GM19372 (cell line): ENCODE measurements around the gene TMEM151A.

Experiments
- ATAC-seq: cut with Tn5 transposase; IDR thresholded peaks from one replicate; pipeline ENCODE4 v1.9.1; 2021; ENCODE audit warnings: mild to moderate bottlenecking, low read depth, moderate library complexity; ENCODE audit not compliant: unreplicated experiment

Gene TMEM151A

GRCh38 chr11:66334605-66335442 lies 43.1 kb downstream of the TMEM151A start:
- no peak for ATAC-seq

GRCh38 chr11:66335531-66336233 lies 44.0 kb downstream of the TMEM151A start:
- no peak for ATAC-seq

DNA sequence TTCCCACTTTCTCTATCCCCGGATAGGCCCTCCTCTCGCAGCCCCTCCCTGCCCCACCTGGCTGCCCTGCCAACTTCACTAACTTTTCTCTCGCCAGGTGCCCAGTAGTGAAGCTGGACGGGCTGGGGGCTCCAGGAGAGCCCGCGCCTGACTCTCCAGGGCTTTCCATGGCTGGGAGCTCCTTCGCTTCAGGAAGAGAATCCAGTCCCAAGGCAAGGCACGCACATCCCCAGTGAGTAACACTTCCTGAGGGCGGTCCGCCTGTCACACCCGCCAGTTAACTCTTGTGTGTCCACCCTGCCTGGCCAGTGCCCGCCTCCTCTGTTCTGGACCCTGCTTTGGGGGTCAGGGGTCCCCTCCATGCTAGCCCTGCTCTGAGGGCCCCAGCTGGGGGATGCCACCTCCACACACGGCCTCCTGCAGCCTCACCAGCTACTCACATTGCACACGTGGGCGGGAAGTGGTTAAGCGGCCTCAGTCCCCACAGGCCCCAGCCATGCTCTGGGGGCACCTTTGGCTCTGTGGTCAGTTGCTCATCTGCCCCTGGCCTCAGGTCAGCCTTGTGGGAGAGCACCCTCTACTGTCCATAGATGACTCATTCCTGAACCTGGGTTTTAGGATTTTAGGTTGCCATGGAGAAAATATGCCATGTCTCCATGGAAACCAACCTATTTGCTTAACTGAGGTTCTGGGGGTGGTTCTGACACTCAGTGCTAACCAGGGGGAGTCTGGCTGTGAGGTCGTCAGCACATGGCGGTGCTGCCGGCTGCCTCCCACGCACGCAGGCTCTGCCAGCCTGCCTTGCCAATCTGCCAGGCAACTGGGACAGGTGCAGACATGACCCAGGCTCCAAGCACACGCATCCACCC lies 44.8 kb downstream of the TMEM151A start, which contains the start of gene RIN1:
RIN1 (minus strand) TSS at position 201 of the 869 bp plus-strand sequence; CDS start at position 169, 32 bp downstream.
- ATAC-seq: peak; percentile 77

DNA sequence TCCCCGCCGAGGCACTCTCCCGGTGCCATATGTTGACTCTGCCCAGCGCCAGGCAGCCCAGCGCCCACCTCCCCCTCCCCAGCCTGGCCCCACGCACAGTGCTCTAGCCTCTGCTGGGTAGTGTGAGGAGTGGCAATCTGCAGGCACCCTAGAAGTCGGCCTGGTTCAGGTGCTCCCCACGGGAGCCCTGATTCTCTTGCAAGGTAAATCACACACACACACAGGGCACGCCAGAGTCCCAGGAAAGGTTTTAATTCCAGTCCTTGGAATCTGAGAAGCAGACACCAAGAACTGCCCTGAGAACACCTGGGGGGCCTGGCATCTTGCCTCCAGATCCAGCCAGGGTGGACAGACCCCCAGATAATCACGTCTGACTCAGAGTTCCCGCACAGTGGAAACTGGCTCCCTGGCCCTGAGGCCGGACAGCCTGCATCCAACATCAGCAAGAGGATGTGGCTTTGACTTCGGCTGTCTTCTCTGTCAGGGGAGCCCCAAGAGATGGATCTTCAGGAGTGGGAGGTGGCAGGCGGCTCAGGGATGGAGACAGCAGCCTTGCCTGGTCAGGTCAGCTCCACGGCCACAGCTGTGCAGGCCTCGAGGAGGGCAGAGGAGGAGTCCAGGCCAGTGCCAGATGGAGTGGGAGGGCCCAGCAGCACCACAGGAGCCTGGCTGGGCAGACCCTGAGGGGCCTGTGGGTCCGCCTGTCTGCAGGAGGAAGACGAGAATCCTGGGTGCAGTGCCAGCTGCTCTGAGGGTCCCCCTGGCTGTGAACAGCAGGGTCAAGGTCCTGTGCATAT lies 45.6 kb downstream of the TMEM151A start:
- no peak for ATAC-seq

GRCh38 chr11:66338276-66339161 lies 46.8 kb downstream of the TMEM151A start:
- no peak for ATAC-seq

GRCh38 chr11:66339162-66339675 lies 47.5 kb downstream of the TMEM151A start:
- no peak for ATAC-seq

DNA sequence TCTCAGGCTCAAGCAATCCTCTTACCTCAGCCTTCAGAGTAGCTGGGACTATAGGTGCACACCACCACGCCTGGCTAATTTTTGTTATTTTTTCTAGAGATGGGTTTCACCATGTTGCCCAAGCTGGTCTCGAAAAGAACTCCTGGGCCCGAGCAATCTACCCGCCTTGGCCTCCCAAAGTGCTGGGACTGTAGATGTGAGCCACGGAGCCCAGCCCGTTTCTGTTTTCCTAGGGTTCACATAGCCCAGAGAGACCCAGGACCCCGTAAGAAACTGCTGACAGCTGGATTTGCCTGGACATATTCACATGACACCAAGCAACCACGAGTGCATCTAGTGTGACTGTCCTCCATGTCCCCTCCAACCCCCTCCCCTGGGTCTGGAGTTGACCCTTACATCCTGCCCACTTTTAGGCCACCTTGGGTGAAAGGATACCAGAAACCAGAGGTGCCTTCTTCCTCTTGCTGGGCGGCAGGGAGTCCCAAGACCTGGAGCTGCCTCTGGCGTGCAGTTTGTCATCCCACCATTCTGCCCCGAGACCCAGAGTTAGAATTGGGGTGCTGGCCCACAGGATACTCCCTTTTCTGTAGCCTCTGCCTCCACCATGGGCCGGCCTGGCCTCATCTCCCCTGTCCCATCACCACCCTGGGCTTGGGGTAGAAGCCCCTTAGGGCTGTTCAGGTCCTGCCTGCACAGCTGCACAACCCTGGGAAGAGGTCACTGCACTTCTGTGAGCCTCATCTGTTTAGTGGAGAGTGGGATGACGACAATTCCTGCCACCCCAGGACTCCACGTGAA lies 48.2 kb downstream of the TMEM151A start:
- no peak for ATAC-seq

GRCh38 chr11:66340596-66341501 lies 49.2 kb downstream of the TMEM151A start:
- no peak for ATAC-seq

DNA sequence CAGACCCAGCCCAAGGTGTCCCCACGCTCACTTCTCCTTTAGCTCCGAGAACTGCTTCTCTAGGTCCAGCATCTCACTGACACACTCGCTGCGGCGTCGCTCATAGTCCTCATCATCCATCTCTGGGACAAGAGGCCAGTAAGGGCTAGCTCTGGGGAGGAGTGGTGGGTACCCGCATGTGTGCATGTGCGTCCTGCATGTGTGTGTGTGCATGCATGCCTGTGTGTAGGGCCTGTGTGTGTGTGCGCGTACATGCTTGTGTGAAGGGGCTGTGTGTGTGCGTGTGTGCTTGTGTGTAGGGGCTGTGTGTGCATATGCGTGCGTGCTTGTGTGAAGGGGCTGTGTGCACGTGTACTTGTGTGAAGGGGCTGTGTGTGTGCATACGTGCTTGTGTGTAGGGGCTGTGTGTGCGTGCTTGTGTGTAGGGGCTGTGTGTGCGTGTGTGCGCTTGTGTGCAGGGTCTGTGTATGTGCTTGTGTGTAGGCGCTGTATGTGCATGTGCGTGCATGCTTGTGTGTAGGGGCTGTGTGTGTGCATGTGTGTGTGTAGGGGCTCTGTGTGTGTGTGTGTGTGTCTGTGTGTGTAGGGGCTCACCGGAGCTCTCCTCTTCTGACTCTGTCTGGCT lies 49.9 kb downstream of the TMEM151A start:
- ATAC-seq: no peak

DNA sequence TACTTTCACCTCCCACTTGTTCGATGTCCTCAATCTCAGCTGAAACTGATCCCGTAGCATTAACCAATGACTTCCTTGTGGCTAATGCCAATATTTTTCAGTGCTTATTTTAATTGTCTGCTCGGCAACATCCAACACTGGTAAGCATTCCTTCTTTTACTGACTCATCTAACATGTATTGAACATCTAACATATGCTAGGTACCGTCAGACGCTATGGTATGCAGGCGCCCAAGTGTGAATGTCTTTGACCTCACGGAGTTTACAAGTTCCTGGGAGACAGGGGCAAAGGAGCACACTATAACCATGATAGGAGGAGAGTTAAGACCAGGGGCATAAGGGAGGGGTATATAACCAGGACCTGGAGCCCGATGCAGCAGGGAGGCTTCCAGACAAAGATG lies 51.5 kb downstream of the TMEM151A start:
- ATAC-seq: no peak

DNA sequence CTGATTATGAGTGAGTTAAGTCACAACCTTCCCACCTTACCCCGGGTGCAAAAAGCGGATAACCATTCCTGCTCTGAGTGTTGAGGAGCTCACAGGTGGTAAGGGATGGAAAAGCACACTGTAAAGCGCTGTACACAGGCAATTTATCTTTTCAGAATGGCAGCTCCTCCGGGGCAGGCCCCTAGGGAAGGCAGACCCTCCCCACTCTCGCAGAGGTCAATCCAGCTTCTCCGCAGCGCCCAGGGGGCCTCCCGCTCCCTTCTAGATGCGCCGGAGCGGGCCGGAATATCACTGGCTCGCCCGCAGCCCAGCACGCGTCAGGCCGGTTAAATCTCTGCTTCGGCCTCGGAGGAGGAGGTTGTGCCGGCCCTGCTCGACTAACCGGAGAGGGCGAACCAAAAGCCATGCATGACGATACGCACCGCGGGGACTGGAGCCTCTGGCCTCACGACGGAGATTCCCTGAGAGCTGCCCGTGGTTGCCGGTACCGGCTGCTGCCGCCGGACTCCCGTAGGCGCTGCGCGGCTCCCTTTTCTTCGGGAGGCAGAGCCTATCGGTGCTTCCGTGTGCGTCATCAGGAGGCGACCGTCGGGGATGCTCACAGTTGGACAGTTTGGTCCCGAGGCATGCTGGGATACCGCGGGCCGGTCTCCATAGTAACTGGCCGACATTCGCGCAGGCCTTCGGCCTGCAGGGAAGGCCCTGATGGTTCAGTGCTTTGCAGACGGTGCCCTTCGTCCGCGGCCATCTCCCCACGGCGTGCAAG lies 53.0 kb downstream of the TMEM151A start, which contains the start of gene BRMS1:
BRMS1 (minus strand) TSS at position 555 of the 766 bp plus-strand sequence. CDS start 2,870 bp downstream, outside the sequence.
- ATAC-seq: peak; percentile 74

DNA sequence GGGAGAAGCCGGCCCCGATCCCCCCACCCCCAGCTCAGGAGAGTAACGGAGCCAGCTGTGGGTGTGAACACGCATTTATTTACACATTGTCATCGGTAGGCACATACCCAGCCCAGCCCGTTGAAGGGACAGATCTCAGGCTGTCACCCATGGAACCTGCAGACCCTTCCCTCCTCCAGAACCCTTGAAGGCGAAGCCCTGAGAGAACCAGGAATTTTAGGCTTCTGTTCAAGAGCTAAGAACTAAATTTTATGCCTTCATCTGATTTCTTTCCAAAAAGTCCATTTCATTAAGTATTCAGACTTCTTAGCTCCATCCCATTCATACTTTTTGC lies 53.6 kb downstream of the TMEM151A start:
- peak; percentile 6 for ATAC-seq
